BE2C (cell line): Measurements from ENCODE around the gene CDC7.

Source experiments
- DNase-seq: peaks from one replicate; pipeline ENCODE4 v3.0.0-alpha.2; 2020
- H3K27me3 ChIP-seq: fragments of 250-450 bp; sonication (Bioruptor Pico); 2 replicates; pipeline ENCODE4 v1.5.1; 2020; ENCODE audit warnings: mild to moderate bottlenecking
- H3K36me3 ChIP-seq: fragments of 250-450 bp; sonication (Bioruptor Pico); 2 replicates; pipeline ENCODE4 v1.5.1; 2020; ENCODE audit warnings: mild to moderate bottlenecking
- H3K4me1 ChIP-seq: fragments of 250-450 bp; sonication (Bioruptor Pico); 2 replicates; pipeline ENCODE4 v1.5.1; 2020
- H3K4me3 ChIP-seq: 2 replicates; pipeline ENCODE4 v1.5.1; 2011; ENCODE audit warnings: low read depth, low read length
- H3K9me3 ChIP-seq: fragments of 250-450 bp; sonication (Bioruptor Pico); 2 replicates; pipeline ENCODE4 v1.5.1; 2020
- TF ChIP-seq, protein P1 (sequence below): IDR thresholded peaks from 2 replicates; pipeline ENCODE4 v1.5.1; 2012; ENCODE audit warnings: mild to moderate bottlenecking, low read depth, low read length

The CDC7 gene

DNA sequence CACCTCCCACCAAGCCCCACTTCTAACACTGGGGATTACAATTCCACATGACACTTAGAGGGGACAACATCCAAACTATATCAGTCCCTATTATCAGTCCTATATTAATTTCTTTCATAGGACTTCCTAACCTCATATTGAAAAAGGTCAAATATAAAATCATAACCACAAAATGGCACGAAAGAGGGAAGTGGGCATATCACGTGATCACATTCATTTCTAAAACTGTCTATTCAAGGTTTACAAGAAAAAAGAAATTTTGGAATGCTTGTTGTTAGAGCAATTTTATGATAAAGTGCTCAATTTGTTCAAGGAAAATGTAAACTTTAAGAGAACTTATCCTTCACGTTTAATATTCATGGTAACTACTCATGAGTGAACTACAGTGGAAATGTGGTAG, 13.2 kb upstream of the CDC7 start:
- H3K27me3 ChIP-seq: no peaks in the 10 kb centered on the region
- DNase-seq: no peak

GRCh38 chr1:91490501-91490900, 10.2 kb upstream of the CDC7 start:
- DNase-seq: peak; percentile 23
- Histone ChIP-seq H3K4me3 (no peak overlapping the region), H3K4me1 (no peaks in the 10 kb centered on the region), H3K9me3 (no peaks in the 10 kb centered on the region), H3K36me3 (no peaks in the 10 kb centered on the region), H3K27me3 (no peaks in the 10 kb centered on the region)
- TF ChIP-seq, protein P1, sequence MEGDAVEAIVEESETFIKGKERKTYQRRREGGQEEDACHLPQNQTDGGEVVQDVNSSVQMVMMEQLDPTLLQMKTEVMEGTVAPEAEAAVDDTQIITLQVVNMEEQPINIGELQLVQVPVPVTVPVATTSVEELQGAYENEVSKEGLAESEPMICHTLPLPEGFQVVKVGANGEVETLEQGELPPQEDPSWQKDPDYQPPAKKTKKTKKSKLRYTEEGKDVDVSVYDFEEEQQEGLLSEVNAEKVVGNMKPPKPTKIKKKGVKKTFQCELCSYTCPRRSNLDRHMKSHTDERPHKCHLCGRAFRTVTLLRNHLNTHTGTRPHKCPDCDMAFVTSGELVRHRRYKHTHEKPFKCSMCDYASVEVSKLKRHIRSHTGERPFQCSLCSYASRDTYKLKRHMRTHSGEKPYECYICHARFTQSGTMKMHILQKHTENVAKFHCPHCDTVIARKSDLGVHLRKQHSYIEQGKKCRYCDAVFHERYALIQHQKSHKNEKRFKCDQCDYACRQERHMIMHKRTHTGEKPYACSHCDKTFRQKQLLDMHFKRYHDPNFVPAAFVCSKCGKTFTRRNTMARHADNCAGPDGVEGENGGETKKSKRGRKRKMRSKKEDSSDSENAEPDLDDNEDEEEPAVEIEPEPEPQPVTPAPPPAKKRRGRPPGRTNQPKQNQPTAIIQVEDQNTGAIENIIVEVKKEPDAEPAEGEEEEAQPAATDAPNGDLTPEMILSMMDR: no peak

More for the DNA sequence above, 13.2 kb upstream of the CDC7 start:
- TF ChIP-seq, protein P1: no peak
- Histone ChIP-seq H3K36me3 (no peaks in the 10 kb centered on the region), H3K9me3 (no peaks in the 10 kb centered on the region), H3K4me3 (no peak overlapping the region), H3K4me1 (no peaks in the 10 kb centered on the region)

DNA sequence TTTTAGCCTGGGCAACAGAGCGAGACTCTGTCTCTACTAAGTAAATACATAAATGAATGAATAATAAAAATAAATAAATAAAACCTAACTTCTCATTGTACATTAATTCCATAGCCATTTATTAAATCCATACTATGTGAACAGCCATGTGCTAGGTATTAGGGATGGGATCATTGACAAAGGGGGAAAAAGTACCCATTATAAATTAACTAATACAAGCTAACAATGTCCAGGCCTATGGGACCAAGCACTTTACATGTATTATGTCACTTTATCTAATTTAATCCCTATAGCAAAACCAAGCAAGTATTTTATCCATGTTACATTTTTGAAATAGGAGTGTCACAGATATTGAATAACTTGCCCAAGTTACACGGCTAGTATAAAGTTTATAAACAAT, 2.6 kb upstream of the CDC7 start:
- DNase-seq: no peak
- Histone ChIP-seq H3K4me3 (no peak overlapping the region), H3K36me3 (no peaks in the 10 kb centered on the region), H3K4me1 (no peaks in the 10 kb centered on the region), H3K27me3 (no peaks in the 10 kb centered on the region), H3K9me3 (no peaks in the 10 kb centered on the region)
- TF ChIP-seq, protein P1: no peak

DNA sequence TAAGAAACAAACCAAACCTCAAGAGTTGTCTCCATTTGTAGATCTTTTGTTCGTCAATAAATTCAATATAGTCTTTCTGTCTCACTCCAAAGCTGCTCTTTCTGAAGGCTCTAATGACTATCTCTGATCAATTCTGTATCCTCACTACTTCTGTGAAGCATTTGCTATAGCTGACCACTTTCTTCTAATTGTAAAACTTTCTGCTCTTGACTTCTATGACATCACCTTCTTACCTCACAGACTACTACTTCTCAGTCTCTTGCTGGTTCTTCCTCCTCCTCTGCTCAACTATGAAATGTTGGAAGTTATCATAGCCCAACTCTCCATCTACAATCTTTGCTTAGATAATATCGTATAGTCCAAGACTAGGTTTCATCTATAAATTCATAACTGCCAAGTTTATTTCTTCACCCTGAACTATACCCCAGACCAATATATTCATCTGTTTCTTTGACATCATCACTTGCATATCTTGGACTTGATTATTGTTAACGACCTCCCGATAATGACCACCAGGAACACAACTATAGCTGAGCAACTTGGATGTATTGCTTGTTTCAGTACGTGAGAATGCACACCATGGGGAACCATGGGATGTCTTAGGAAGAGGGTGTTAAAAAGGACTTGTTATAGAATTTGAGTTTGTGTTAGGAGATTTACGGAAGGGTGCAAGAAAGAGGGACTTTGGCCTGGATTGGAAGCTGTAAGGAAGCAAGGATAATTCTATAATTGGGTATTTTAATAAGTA, 2.0 kb upstream of the CDC7 start:
- Histone ChIP-seq H3K4me3 (no peak overlapping the region), H3K4me1 (no peaks in the 10 kb centered on the region), H3K9me3 (no peaks in the 10 kb centered on the region), H3K36me3 (no peaks in the 10 kb centered on the region), H3K27me3 (no peaks in the 10 kb centered on the region)
- TF ChIP-seq, protein P1: no peak
- DNase-seq: no peak

- TF ChIP-seq, protein P1: no peak
- Histone ChIP-seq H3K27me3 (no peaks in the 10 kb centered on the region), H3K4me3 (no peak overlapping the region), H3K36me3 (no peaks in the 10 kb centered on the region), H3K9me3 (no peaks in the 10 kb centered on the region), H3K4me1 (no peaks in the 10 kb centered on the region)
- no peak for DNase-seq
These were observed 1.3 kb upstream of the CDC7 start for GRCh38 chr1:91499346-91499745.

- TF ChIP-seq, protein P1: no peak
- DNase-seq: no peak
- Histone ChIP-seq H3K9me3 (no peaks in the 10 kb centered on the region), H3K36me3 (no peaks in the 10 kb centered on the region), H3K4me1 (no peaks in the 10 kb centered on the region), H3K4me3 (peak overlapping the region; percentile 69), H3K27me3 (no peaks in the 10 kb centered on the region)
These were observed 521 bp upstream of the CDC7 start for GRCh38 chr1:91499904-91500755.
